Cardiac fibroblast (primary cell): ENCODE data around the gene SNRPA1.

Source experiments
- DNase-seq, 2 donors: peaks; one replicate each; pipeline versions ENCODE4 v3.0.0 to v3.0.0-alpha.2; 2010; ENCODE audit warnings: low read depth in 2 of 2
- H3K4me3 ChIP-seq, 2 donors: replicated peaks in 1 of 2; 1 replicate in 1 of 2; 2 replicates in 1 of 2; pipeline ENCODE4 v1.5.1; 2011; ENCODE audit warnings: low read depth in 2 of 2, low read length in 2 of 2, mild to moderate bottlenecking in 2 of 2, moderate library complexity in 1 of 2
- TF ChIP-seq, protein P1 (sequence below): IDR thresholded peaks from one replicate; pipeline ENCODE4 v1.5.1; 2011; ENCODE audit warnings: low read depth, mild to moderate bottlenecking, low read length, inconsistent platforms

The SNRPA1 gene

DNA sequence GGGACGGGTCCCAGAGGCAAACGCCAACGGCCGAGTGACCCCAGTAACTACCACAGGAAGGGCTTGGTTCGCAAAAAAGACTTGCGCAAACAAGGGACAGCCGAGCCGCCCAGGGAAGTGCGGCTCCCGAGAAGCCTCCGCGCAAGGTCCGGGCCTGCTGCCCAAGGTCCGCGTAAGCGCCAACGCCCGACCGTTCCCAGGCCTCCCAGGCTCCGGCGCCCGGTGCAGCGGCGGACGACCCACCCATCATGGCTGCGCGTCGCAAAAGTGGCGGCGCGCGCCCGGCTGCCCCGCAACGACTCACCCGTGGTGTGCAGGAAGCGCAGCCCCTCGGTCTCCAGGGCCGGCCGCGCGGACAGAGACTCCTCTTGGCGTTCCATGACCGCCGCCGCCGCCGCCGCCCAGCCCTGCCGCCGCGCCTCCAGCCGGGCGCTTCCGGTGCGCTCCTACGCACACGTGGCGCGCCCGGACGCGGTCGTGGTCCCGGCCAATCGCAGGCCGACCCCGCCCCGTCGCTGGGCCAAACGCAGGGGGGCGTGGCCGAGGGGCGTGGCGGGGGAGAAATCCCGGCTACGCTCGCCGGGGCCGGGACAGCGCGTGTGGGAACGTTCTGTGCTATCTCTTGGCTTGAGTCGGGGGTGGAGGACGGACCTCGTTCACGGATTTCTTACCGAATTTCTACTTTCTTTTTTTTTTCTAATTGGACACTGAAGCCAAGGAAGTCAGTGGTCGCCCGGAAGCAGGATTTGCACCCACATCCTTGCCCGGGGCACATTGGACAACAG lies 17.8 kb downstream of the SNRPA1 start, which contains the start of gene SELENOS:
Gene SELENOS, minus strand, starts transcription at position 448 of the 785 bp plus-strand sequence. Its CDS starts 68 bp downstream, at position 380.
- peak within 1 kb of the TSS; percentile 77 to 93 for H3K4me3 ChIP-seq
- TF ChIP-seq, protein P1, sequence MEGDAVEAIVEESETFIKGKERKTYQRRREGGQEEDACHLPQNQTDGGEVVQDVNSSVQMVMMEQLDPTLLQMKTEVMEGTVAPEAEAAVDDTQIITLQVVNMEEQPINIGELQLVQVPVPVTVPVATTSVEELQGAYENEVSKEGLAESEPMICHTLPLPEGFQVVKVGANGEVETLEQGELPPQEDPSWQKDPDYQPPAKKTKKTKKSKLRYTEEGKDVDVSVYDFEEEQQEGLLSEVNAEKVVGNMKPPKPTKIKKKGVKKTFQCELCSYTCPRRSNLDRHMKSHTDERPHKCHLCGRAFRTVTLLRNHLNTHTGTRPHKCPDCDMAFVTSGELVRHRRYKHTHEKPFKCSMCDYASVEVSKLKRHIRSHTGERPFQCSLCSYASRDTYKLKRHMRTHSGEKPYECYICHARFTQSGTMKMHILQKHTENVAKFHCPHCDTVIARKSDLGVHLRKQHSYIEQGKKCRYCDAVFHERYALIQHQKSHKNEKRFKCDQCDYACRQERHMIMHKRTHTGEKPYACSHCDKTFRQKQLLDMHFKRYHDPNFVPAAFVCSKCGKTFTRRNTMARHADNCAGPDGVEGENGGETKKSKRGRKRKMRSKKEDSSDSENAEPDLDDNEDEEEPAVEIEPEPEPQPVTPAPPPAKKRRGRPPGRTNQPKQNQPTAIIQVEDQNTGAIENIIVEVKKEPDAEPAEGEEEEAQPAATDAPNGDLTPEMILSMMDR, result no peak
- DNase-seq, result peak; percentile 88 to 95

- peak overlapping the region; percentile 77 to 93 for H3K4me3 ChIP-seq
- peak; percentile 52 to 57 for DNase-seq
- TF ChIP-seq, protein P1, result peak; percentile 41
These were observed 18.5 kb downstream of the SNRPA1 start for GRCh38 chr15:101276501-101277037.

GRCh38 chr15:101275018-101275417 lies 20.0 kb downstream of the SNRPA1 start:
- H3K4me3 ChIP-seq, result no peak overlapping the region
- TF ChIP-seq, protein P1, result no peak
- DNase-seq, result no peak

DNA sequence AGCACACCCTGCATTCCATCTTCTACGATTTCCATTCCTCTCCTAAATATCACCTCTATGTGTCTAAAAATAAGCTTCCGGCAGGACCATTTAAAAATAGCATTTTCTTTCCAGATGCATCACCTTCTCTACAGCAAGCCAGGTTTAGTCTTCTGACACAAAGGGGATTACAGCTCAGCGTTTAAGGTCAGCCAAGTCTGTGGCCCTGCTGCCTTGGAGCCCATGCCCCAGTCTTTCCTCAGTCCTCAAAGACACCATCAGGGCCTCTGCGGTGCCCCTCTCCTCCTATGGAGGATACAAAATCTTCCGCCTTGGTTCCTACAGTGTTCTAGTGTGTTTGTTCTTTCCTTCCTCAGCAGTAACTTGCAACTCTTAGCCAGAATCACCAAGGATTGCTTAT lies 21.5 kb downstream of the SNRPA1 start:
- DNase-seq, result no peak
- TF ChIP-seq, protein P1, result no peak
- no peak overlapping the region for H3K4me3 ChIP-seq

- H3K4me3 ChIP-seq, result no peak overlapping the region
- TF ChIP-seq, protein P1, result no peak
- DNase-seq, result no peak
These were observed 22.5 kb downstream of the SNRPA1 start for GRCh38 chr15:101272584-101272983.

GRCh38 chr15:101269479-101270223 lies 25.4 kb downstream of the SNRPA1 start:
- DNase-seq, result peak; percentile 46 to 49
- TF ChIP-seq, protein P1, result peak; percentile 57
- no peak overlapping the region for H3K4me3 ChIP-seq
